Stimulated activated CD4-positive, alpha-beta T cell treated with anti-CD3 and anti-CD28 coated beads, Interleukin-2, amount 100 ng/mL, for 4 hours (primary cell): ENCODE data around the gene RBFOX2.

Source experiments
- DNase-seq: peaks from one replicate; pipeline ENCODE4 v3.0.0-alpha.2; 2020; ENCODE audit warnings: low read depth

The RBFOX2 gene

GRCh38 chr22:35697142-35697541 lies 331.5 kb downstream of the RBFOX2 start:
- no peak for DNase-seq

GRCh38 chr22:35695202-35695601 lies 333.4 kb downstream of the RBFOX2 start:
- DNase-seq, result no peak

- no peak for DNase-seq
Observed at GRCh38 chr22:35690001-35690400, 338.6 kb downstream of the RBFOX2 start.

DNA sequence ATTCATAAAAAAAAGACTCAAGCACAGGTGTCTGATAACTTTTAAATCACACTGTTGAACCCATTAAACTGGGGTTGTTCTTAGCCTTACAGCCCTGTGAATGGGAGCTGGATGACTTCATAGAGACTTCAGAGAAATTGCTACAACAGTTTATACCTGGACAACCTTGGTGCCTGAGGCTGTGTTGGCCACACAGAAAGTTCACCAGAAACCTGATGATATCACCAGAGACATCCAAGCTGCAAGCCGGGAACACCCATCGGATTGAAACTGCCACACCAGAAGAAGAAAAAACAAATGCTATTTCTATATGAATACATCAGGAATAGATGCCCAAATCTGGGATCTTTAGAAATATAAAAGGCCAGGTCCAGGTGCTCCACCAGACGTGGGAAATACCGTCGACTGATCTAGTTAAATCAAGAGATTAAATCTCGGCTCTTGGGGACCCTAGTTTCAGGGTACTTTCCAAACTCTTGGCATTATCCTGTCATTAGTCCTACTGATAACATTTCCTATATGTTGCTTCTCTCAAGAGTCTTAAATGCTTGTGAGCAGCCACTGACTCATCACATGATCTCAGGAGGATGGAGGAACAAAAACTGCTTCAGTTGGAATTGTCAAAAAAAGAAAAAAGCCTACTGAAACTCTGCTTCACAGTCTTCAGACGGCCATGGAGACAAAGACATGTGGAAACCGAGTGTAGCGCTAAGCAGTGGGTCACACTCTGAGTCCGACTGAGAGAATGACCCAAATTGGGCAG lies 339.5 kb downstream of the RBFOX2 start:
- DNase-seq, result no peak
